HepG2 (cell line): ENCODE measurements around the gene DDC. TPM values are rescaled to one million over a fixed set of nuclear protein-coding genes. Genes with fewer than 3 reads are reported as not detected.

Experiments used
- CENPT ChIP-seq: sonication (generic); formaldehyde crosslinking; IDR thresholded peaks from 2 replicates; pipeline ENCODE4 v1.8.0; 2022; ENCODE audit warnings: low read depth, mild to moderate bottlenecking, moderate library complexity, missing genetic modification reagents
- DNMT1 ChIP-seq: sonication (generic); formaldehyde crosslinking; IDR thresholded peaks from 2 replicates; pipeline ENCODE4 v1.5.1; 2020; ENCODE audit warnings: mild to moderate bottlenecking, missing genetic modification reagents
- KLF6 ChIP-seq: IDR thresholded peaks from 2 replicates; pipeline ENCODE4 v1.8.0; 2016; ENCODE audit warnings: missing biosample characterization, missing genetic modification reagents
- MXD4 ChIP-seq: IDR thresholded peaks from 2 replicates; pipeline ENCODE4 v1.6.1; 2016; ENCODE audit warnings: mild to moderate bottlenecking, missing biosample characterization, missing genetic modification reagents
- NFAT5 ChIP-seq: sonication (generic); formaldehyde crosslinking; IDR thresholded peaks from 2 replicates; pipeline ENCODE4 v1.4.0; 2020; ENCODE audit warnings: missing genetic modification reagents
- RARG ChIP-seq: sonication (generic); formaldehyde crosslinking; IDR thresholded peaks from 2 replicates; pipeline ENCODE4 v1.4.0; 2020; ENCODE audit warnings: low read depth, mild to moderate bottlenecking, missing genetic modification reagents
- RBM22 ChIP-seq: fragments of 200-400 bp; formaldehyde crosslinking; optimal IDR thresholded peaks from 2 replicates; pipeline ENCODE3; 2017; ENCODE audit warnings: mild to moderate bottlenecking, low read length, moderate library complexity
- RXRA ChIP-seq: sonication (generic); formaldehyde crosslinking; IDR thresholded peaks from 2 replicates; pipeline ENCODE4 v1.5.1; 2020; ENCODE audit warnings: missing genetic modification reagents
- SIX4 ChIP-seq: sonication (generic); formaldehyde crosslinking; IDR thresholded peaks from 2 replicates; pipeline ENCODE4 v1.4.0; 2020; ENCODE audit warnings: missing genetic modification reagents
- ZBTB37 ChIP-seq: sonication (generic); formaldehyde crosslinking; IDR thresholded peaks from 2 replicates; pipeline ENCODE4 v1.4.0; 2020; ENCODE audit warnings: mild to moderate bottlenecking, missing genetic modification reagents
- ZMYM3 ChIP-seq: sonication (generic); formaldehyde crosslinking; IDR thresholded peaks from 2 replicates; pipeline ENCODE4 v1.5.1; 2020; ENCODE audit warnings: mild to moderate bottlenecking, missing genetic modification reagents
- ZMYM4 ChIP-seq: sonication (generic); formaldehyde crosslinking; IDR thresholded peaks from 2 replicates; pipeline ENCODE4 v1.8.1; 2023; ENCODE audit warnings: mild to moderate bottlenecking, missing genetic modification reagents
- ZNF275 ChIP-seq: sonication (generic); formaldehyde crosslinking; IDR thresholded peaks from 2 replicates; pipeline ENCODE4 v1.8.0; 2022; ENCODE audit warnings: missing genetic modification reagents, mild to moderate bottlenecking, inconsistent platforms, borderline replicate concordance
- ZNF281 ChIP-seq: sonication (generic); formaldehyde crosslinking; IDR thresholded peaks from 2 replicates; pipeline ENCODE4 v1.4.0; 2020; ENCODE audit warnings: missing genetic modification reagents, borderline replicate concordance
- ZNF354B ChIP-seq: sonication (generic); formaldehyde crosslinking; IDR thresholded peaks from 2 replicates; pipeline ENCODE4 v1.8.0; 2022; ENCODE audit warnings: mild to moderate bottlenecking, missing genetic modification reagents
- ZNF451 ChIP-seq: sonication (generic); formaldehyde crosslinking; IDR thresholded peaks from 2 replicates; pipeline ENCODE4 v1.5.0; 2020; ENCODE audit warnings: mild to moderate bottlenecking, missing genetic modification reagents
- ZNF558 ChIP-seq: sonication (generic); formaldehyde crosslinking; IDR thresholded peaks from 2 replicates; pipeline ENCODE4 v1.9.0; 2022; ENCODE audit warnings: mild to moderate bottlenecking, missing genetic modification reagents, borderline replicate concordance
- ZNF720 ChIP-seq: sonication (generic); formaldehyde crosslinking; IDR thresholded peaks from 2 replicates; pipeline ENCODE4 v1.4.0; 2020; ENCODE audit warnings: missing genetic modification reagents
- ZNF878 ChIP-seq: sonication (generic); formaldehyde crosslinking; IDR thresholded peaks from 2 replicates; pipeline ENCODE4 v1.8.1; 2023; ENCODE audit warnings: mild to moderate bottlenecking, missing genetic modification reagents, moderate library complexity
- polyA plus RNA-seq, 8 experiments: library from polyadenylated mRNA; depleted of rRNA in 3 of 8; stranded (reverse) in 7 of 8; unstranded in 1 of 8; fragments of >200 nt; fragmentation: Illumina TruSeq in 4 of 8; extraction: Trizol in 4 of 8; gene quantifications; 2 replicates each; pipeline versions ENCODE4 v1.2.1 to v1.2.3, GENCODE V29; 2011 to 2016; ENCODE audit warnings: low read depth in 4 of 8, missing spikeins in 1 of 8, mixed read lengths in 1 of 8; ENCODE audit not compliant: insufficient read depth in 1 of 8
- total RNA-seq, 5 experiments: library from RNA; depleted of rRNA; stranded (reverse); fragments of >200 nt; fragmentation: Illumina TruSeq; extraction: Trizol; gene quantifications; 2 replicates each; pipeline ENCODE4 v1.2.3, GENCODE V29; 2016; ENCODE audit warnings: low read depth in 1 of 5

Gene DDC
- total and polyA plus RNA-seq, 2 of the 13 experiments (the other 11 are each of a cell fraction or from before 2014, with no cell fraction given) = 11.7 to 93.3 TPM

- TF ChIP-seq ZNF275 (CRISPR knock-in tag) (no peak), CENPT (CRISPR knock-in tag) (no peak), ZNF878 (peak; percentile 43; the same call in 1 of the 2 replicates), RARG (CRISPR knock-in tag) (no peak), MXD4 (CRISPR knock-in tag) (peak; percentile 86), ZNF451 (CRISPR knock-in tag) (0 out of 2 replicates have a peak, but pooled peaks have one; percentile 25), KLF6 (CRISPR knock-in tag) (0 out of 2 replicates have a peak, but pooled peaks have one; percentile 59), ZMYM3 (CRISPR knock-in tag) (0 out of 2 replicates have a peak, but pooled peaks have one; percentile 19), ZNF354B (CRISPR knock-in tag) (no peak), ZBTB37 (CRISPR knock-in tag) (no peak), DNMT1 (CRISPR knock-in tag) (no peak), ZNF720 (CRISPR knock-in tag) (no peak), ZMYM4 (CRISPR knock-in tag) (peak; percentile 61; the same call in 1 of the 2 replicates), ZNF558 (CRISPR knock-in tag) (no peak), NFAT5 (no peak), RBM22 (peak; percentile 27), RXRA (peak; percentile 55), ZNF281 (no peak), SIX4 (CRISPR knock-in tag) (0 out of 2 replicates have a peak, but pooled peaks have one; percentile 31)
Observed at GRCh38 chr7:50467817-50468610, 97.2 kb downstream of the DDC start (continued).
